SIG-M5 treated with dmso at 0.1 percent for 504 hours (cell line): Measurements from ENCODE around the gene F8.
"Not testable (repeated sequence)": the region's sequence is repeated elsewhere in the genome, so short reads cannot be mapped to it uniquely, and the experiment has no call there.

ENCODE experiments used
- DNase-seq: peaks from one replicate; lab custom pipeline; 2025; ENCODE audit not compliant: unreplicated experiment; lab: John Stamatoyannopoulos, UW

Gene F8

GRCh38 chrX:154987940-154988339 lies 34.6 kb downstream of the F8 start:
- no peak for DNase-seq

- DNase-seq, result no peak
These were observed 35.5 kb downstream of the F8 start for GRCh38 chrX:154986826-154987575.

- DNase-seq, result no peak
These were observed 41.5 kb downstream of the F8 start for GRCh38 chrX:154981116-154981411.

- peak; percentile 80 for DNase-seq
These were observed 42.0 kb downstream of the F8 start for GRCh38 chrX:154980330-154981115.

GRCh38 chrX:154979629-154980028 lies 42.9 kb downstream of the F8 start:
- DNase-seq, result peak; percentile 69

GRCh38 chrX:154968353-154968752 lies 54.2 kb downstream of the F8 start:
- no peak for DNase-seq

GRCh38 chrX:154967603-154968002 lies 54.9 kb downstream of the F8 start:
- no peak for DNase-seq

GRCh38 chrX:154961947-154962346 lies 60.6 kb downstream of the F8 start:
- DNase-seq, result no peak

GRCh38 chrX:154955799-154956198 lies 66.7 kb downstream of the F8 start:
- not testable (repeated sequence) for DNase-seq

- not testable (repeated sequence) for DNase-seq
These were observed 83.3 kb downstream of the F8 start for GRCh38 chrX:154939265-154939664.

GRCh38 chrX:154924771-154925170 lies 97.8 kb downstream of the F8 start:
- not testable (repeated sequence) for DNase-seq

GRCh38 chrX:154918060-154918483 lies 104.5 kb downstream of the F8 start:
- peak; percentile 60 for DNase-seq

- DNase-seq, result no peak
These were observed 108.5 kb downstream of the F8 start for GRCh38 chrX:154914052-154914451.

GRCh38 chrX:154910528-154910927 lies 112.0 kb downstream of the F8 start:
- not testable (repeated sequence) for DNase-seq

GRCh38 chrX:154910048-154910447 lies 112.5 kb downstream of the F8 start:
- DNase-seq, result not testable (repeated sequence)

- no peak for DNase-seq
These were observed 113.7 kb downstream of the F8 start for GRCh38 chrX:154908821-154909220.

GRCh38 chrX:154902408-154902807 lies 120.1 kb downstream of the F8 start:
- DNase-seq, result no peak

GRCh38 chrX:154900323-154900722 lies 122.2 kb downstream of the F8 start:
- DNase-seq, result no peak

- no peak for DNase-seq
These were observed 130.2 kb downstream of the F8 start for GRCh38 chrX:154892296-154892695.

- DNase-seq, result no peak
These were observed 131.4 kb downstream of the F8 start for GRCh38 chrX:154890990-154891639.

- not testable (repeated sequence) for DNase-seq
These were observed 135.7 kb downstream of the F8 start for GRCh38 chrX:154886789-154887221.
